Medulla oblongata (tissue), 1 donor: ENCODE results near the gene PANK4.
A peak's percentile ranks its signal among the peaks of the same experiment; 100 is the strongest.

Experiments used
- DNase-seq: peaks from one replicate; pipeline ENCODE4 v3.0.0-alpha.2; 2015; ENCODE audit errors: extremely low spot score

Gene PANK4

DNA sequence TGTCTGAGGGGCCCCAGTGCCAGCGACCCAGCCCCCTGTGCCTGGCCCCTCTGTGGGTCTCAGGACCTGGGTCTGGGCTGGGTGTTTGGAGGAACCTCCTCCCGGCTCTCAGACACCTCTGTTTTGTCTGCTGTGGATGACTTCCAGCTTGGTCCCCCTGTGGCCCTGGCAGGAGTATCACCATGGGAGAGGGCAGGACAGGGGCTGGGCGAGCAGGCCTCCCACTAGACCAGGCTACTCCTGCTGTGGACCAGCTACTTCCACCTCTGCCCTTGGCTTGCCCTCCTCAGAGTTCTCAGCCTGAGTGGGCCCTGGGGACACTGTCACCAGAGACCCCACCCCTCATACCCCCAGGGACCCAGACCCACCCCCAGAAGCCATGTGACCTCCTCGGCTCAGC lies 28.5 kb downstream of the PANK4 start:
- no peak for DNase-seq

DNA sequence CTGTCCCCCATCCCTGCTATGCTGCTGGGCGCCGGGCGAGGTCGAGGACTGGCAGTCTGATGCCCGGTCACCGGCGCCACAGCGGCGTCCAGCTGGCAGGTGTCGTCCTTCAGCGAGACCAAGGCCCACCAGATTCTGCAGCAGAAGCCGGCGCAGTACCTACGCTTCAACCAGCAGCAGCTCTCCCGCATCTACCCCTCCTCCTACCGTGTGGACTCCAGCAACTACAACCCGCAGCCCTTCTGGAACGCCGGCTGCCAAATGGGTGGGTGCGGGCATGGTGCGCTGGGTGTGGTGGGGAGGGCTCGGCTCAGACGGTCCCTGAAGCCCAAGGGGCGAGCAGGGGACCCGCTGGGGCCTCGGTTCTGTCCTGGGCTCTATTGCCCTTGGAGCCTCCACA lies 29.6 kb downstream of the PANK4 start:
- no peak for DNase-seq

DNA sequence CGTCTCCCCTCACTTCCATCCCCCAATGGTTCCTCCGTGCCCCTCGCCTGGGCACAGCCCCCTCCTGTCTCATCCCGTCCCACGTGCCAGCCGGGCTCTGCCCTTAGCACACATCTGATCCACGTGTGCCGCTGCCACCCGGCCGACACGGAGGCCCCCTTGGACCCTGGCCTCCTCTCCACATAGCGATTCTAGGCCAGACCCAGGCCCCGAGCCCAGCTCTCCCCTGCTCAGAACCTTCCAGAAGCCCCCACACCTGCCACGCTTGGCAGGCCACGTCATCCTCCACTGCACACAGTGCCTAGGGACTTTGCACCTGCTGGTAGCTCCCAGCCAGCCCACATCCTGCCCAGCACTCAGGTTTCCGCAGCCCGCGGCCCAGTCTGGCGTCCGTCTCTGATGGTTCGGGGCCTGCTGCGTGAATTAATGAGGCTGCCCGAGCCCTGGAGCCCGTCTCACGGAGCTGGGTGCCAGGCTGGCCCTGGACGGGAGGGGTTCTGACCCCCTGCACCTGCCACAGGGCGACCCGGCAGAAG lies 30.2 kb downstream of the PANK4 start:
- no peak for DNase-seq

DNA sequence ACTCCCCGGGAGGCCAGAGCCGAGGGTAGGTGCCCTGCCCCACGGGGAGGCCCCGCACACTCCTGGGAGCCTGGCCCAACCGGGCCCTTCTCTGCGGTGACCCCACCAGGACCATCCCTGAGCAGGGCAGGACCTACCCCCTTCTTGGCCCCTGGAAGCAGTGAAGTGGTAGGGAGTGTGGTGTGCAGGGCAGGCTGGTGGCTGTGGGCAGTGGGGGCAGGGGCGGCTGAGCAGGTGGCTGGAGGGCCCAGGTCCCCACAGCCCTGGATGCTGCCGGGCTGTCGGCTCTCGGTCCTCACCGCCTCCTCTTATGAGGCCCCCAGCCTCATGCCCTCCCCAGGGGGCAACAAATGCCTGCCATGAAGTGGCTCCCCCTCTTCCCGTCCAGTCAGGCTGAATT lies 30.9 kb downstream of the PANK4 start:
- no peak for DNase-seq

DNA sequence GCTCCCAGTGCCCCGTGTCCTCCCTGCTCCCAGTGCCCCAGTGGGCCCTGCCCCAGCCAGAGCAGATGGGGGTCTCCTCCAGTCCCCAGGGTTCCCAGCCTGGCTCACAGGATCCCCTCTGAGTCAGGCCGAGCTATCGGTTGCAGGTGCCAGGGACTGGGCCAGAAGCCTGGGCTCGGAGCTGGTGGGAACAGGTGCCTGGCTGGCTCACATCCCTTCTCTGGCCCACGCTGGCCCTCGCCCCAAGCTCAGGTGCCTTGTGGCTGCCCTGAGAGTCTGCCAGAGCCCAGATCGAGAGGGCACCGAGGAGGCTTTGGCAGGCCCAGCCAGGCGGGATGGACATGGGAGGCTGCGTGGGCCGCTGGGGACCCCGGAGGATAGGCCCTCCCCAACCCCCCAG lies 31.4 kb downstream of the PANK4 start:
- DNase-seq = no peak

DNA sequence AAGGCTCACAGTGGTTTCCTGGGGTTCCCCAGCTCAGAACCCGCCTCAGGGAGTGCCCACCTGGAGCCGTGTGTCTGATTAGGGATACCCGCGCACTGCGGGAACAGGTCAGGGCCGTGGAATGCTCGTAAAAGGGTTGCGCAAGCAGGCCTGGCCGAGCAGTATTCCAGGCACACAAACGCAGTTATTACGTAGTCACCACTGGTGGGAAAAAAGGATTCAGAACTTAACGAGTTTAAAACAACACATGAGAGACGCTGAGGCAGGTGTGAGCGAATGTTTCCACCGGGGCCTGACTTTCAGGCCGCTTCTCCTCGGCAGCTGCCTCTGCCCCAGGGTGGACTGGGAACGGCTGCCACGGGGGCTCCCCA lies 32.1 kb downstream of the PANK4 start:
- no peak for DNase-seq

DNA sequence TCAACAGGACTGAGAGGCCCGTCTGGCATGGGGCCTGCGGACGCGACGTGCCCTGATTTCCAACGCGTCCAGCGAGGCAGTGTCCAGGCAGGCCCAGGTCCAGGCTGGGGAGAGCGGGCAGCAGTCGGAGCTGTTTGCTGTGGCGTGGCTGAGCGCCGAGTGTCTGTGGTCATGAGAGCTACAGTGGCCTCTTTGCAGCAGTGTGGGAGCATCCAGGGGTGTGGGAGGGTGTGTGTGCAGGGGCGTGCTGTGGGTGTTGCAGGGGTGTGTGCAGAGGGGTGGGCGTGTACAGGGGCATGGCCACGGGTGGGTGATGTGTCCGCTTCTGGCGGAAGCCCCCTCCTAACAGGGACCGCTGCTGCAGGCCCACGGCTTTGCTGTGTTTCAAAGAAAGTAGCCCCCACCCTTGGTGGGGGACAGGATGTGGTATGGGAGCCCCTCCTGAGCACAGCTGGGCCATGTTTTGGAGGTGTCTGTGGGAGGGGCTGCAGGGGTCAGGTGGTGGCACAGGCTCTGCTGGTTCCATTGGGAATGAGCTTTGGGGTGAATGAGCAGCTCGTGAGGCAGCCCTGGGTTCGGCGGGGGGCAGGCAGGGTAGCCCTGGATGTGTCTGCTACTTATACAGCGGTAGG lies 32.6 kb downstream of the PANK4 start:
- peak; percentile 93 for DNase-seq

DNA sequence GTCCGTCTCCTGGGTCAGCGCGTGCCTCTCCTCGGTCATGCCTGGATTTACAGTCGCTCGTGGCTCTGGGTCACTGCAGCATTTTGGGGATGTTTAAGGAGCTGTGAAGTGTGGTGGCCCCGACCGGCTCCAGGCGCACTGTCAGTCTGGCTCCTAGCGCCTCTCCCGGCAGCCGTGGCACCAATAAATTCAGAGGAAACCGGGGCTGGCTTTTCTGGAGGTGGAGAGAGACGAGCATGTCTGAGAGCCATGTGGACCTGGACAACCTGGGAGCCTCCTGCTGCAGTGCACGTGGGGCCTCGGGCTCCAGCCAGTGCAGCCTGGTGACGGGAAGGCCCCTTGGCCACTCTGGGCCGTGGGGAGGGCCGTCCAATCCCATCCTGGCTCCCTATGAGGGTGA lies 33.2 kb downstream of the PANK4 start:
- DNase-seq = no peak

DNA sequence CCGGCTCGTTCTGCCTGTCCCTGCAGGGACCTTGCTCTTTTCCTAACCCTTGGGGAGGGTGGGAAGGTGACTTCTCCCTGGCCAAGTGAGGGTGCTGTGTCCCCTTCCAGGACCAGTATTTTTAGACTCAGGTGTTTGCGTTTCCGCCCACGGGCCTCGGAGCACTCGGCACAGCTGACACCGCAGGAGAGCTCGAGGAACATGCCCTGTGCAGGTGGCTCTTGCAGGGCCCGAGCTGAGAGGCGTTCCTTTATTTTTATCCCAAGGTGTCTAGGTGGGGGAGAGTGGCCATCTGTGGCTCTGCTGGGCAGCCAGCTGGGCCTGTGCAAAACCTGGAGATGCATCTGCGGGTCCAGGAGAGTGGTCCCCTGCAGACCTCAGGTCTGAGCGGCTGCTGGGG lies 34.3 kb downstream of the PANK4 start:
- no peak for DNase-seq

DNA sequence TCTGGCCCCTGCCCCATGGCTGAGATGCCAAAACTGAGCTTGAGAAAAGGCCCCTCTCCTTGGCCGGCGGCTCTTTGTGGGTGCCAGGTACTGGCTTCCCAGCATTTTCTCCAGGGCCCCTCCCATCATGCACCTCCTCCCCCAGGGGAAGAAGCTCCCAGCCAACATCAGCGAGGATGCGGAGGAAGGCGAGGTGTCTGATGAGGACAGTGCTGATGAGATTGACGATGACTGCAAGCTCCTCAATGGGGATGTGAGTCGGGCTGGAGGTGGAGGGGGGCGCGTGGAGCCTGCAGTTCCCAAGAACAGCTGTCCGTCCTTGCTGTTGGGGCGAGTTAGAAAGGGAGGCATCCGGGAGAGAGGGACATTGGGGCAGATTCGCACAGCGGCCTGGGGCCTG lies 36.8 kb downstream of the PANK4 start:
- no peak for DNase-seq

DNA sequence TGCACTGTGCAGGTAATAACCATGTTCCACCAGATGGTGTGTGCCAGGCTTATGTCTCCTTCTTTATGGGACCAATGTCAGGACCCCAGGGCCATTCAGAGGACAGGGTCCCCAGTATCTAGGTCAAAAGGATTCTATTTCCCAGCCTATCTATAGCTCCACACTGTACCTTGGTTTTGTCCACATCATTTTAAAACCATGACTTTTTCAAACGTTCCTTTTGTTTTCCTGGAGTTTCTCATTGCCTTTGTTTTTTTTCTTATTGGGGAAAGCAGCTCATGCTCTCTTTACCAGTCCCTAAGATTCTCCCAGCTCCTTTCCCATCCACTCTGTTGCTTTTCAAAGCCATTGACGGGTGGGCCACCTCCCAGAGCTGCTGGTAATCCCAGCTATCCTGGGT lies 37.7 kb downstream of the PANK4 start:
- no peak for DNase-seq

DNA sequence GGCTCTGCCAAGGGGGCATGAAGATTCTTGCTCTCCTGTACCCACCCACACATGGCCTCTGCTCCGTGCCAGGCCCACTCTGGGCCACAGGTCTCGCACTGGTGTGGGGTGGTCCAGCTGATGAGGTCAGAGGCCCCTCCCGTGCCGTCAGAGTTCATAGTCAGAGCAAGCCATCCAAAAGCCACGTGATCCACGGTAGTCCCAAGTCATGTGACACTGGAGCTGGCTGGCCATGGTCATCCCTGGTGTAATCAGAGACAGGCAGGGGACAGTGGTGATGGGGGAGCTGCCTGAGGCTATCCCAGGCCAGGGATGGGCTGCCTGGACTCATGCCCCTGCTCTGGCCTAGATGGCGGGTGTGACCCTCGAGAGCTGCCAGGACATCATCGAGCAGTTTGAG lies 39.8 kb downstream of the PANK4 start:
- no peak for DNase-seq

DNA sequence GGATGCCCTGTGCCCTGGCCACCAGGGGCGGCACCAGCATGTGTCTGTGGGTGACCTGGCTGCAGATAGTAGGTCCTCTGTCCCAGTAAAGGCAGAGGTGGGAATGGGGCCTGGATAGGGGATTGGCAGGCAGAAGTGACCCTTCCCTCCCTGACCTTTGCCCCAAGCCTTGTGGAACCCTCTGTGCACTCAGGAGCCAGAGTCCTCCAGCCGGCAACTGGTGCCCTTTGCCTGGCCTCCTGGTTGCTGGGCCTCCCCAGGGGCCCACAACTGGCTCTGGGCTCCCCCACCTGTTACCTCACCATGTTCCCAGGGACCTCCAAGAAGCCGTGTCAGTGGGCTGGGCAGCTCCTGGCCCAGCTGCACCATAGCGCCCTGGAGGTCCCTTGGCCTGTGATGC lies 40.4 kb downstream of the PANK4 start:
- DNase-seq = no peak

DNA sequence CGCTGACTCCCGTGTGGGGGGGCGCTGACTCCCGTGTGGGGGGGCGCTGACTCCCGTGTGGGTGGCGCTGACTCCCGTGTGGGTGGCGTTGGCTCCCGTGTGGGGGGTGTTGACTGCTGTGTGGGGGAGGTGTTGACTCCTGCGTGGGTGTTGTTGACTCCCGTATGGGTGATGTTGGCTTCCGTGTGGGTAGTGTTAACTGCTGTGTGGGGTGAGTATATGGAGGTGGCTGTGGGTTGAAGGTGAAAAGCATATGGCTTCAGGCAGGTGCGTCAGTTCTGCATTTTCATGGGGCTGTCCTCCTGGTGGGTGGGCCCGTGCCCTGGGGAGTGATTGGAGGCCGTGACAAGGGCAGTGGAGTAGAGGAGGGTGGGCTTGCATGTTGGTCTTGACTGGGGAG lies 42.4 kb downstream of the PANK4 start:
- DNase-seq = no peak

DNA sequence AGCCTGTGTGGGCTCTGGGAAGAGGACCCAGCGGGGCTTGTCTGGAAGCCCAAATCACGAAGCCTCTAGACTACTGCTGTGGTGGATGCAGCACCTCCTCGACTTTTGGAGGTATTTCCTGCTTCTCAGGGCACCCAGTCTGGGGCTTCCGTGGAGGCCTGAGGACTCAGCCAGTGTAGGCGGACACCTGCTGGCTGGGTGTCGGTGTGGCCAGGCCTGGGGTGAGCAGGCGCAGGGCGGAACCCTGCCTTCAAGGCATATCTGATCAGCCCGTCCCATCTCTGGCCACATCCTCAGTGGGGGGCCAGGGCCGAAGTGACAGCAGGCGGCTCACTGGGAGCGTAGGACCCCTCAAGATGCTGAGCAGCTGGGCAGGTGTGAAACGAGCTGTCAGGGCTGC lies 43.4 kb downstream of the PANK4 start:
- DNase-seq = no peak

DNA sequence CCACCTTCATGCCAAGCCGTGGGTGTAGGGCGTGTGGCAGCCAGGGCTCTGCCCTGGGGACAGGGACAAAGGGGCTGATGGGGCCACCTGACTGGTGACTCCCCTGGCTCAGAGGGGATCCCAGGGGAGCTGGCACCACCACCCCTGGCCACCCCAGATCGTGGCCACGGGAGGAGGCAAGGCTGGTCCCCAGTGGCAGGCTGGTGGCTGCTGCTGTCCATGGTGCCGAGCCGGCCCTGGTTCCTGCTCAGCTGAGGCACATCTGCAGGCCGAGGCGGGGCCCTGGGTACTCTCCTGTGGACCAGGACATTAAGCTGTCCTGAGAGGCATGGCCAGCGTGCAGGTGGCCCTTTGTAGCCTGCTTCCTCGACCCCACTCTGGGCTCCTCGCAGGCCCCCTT lies 43.8 kb downstream of the PANK4 start:
- DNase-seq = no peak

DNA sequence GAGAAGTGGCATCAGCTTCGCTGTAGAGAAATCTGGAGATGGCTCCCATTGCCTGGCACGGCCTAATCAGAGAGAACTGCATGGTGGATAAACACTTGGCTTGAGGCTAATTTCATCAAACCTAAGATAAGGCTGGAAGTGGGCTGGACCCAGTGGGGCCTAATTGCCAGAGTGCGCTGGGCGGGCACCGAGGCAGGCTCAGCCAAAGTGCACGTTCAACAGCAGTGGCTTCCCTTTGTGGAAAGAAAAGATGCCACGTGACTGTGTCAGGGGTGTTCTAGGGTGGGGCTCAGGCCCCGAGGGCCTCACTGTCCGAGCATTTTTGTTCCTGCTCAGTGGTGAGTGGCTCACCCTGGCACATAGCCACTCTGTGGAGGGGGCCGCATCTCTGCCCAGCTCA lies 44.5 kb downstream of the PANK4 start:
- no peak for DNase-seq

DNA sequence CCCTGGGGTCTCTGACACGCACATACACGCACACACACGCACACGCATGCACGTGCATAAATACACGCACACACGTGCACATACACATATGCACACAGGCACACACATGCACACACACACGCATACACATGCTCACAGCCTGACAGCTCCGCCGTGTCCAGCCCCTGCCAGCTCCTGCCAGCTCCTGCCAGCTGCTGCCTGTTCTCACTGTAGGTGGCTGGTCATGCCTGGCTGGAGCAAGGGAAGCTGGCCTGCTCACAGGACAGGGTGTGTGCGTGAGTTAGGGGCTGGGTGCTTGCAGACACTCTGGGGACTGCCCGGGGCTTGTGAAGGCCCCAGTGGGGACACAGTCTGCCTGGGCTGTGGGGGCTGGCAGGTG lies 45.4 kb downstream of the PANK4 start:
- no peak for DNase-seq

DNA sequence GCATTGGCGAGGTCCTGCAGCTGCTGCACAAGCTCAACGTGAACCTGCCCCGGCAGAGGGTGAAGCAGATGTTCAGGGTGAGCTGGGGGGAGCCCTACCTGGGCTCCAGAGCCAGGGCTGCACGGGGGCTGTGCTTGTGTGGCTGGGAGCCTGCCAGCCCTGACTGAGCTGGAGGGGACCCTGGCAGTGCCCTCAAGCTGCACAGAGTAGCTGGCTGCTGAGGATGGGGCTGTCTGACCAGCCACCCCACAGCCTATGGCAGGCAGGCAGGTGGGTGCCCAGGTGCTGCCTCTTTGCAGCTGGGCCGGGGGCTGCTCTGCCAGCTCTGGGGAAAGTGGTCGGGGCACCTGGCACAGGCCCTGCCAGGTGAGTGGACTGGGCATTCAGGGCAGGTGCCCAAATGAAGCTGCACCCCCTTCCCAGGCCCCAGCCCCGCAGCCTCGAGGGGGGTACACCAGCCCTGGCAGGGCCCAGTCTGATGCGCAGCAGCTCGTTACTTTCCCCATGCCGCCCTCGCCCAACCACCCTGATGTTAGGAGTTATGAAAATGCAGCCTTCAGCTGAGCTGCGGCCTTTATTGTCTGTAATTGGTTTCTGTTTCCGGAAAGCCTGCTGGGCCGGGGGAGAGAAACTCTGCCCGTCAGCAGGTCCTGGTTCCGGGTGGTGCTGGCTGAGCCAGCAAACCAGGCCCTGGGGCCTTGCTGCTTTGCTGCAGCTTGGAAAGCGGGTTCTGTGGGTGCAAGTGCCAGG lies 46.0 kb downstream of the PANK4 start:
- DNase-seq = no peak

DNA sequence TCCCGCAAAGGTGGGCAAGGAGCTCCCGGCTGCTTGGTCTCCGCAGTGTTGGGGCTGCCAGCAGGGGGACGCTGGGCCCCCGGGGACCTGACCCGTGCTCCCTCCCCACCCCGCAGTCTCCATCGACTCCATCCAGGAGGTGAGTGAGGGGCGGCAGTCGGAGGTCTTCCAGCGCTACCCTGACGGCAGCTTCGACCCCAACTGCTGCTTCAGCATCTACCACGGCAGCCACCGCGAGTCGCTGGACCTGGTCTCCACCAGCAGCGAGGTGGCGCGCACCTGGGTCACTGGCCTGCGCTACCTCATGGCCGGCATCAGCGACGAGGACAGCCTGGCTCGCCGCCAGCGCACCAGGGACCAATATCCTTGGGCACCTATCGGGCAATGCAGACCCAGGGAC lies 46.8 kb downstream of the PANK4 start:
- DNase-seq = no peak

DNA sequence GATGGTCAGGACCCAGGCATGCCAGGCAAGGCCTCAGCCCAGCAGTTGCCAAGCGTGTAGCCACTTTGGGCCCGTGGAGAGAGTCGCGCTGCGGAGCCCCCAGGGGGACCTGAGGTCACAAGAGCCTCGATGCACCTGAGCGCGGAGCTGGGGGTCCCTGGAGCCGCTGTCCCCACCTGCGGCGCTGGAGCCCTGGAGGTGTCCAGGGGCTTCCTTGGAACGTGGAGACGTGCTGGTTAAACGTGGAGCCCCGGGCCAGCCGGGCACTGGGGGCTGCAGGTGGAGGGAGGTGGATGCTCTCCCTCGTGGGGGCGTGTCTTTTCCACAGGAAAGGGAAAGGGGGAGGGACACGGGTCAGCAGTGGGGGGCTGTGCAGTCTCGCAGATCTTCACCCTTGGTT lies 47.2 kb downstream of the PANK4 start:
- no peak for DNase-seq

DNA sequence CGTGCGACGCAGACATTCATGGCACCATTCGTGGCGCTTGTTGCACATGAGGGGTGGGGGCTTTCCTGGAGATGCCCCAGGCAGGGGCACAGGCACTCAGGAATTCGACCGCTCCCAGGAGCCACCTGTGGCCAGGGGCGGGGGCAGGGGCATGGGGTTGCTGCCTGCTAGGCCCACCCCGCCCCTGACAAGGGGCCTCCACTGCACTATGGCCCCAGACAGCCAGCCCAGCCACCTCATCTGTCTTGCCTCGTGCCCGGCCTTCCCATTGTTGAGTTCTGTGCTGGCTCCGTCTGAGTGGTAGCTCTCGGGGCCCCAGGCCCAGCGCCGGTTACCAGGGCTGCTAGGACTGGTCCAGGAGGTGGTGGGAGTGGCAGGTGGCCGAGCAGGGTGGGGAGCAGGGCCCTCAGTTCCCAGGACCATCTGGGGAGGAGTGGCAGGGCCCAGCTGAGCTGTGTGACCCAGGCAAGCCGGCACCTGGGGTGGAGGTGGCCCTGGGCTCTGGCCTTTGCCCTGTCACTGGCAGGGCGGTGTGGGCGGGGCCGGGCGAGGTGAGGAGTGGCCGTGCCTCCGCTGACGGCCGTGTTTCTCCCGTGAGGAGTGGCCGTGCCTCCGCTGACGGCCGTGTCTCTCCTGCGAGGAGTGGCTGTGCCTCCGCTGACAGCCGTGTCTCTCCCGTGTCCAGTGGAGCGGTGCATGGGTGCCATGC lies 48.5 kb downstream of the PANK4 start:
- DNase-seq = no peak

DNA sequence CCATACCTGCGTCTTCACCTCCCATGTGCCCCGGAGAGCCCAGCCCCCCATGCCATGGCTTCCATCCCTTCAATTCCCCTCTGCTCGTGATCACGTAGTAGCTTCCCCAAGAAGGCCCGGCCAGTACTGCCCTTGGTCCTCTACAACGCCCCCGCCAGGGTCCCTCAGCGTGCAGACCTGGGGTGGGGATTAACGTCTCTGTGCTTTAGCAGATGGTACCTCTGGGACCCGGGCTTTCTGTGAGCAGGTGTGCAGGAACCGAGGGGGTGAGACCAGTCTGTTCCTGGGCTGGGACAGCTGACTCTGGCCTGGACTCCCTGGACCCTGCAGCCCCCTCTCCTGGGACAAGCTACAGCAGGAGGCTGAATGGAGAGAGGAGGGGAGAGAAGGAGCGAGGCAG lies 49.1 kb downstream of the PANK4 start:
- DNase-seq = no peak
